Activated CD4-positive, CD25-positive, alpha-beta regulatory T cell treated with anti-CD3 and anti-CD28 coated beads, Interleukin-2, amount 50 U/mL, for 16 hours (primary cell): ENCODE results near the gene MTAP.

Experiments used
- DNase-seq: peaks from one replicate; pipeline ENCODE4 v3.0.0-alpha.2; 2020; ENCODE audit warnings: low read depth, low spot score

Gene MTAP

DNA sequence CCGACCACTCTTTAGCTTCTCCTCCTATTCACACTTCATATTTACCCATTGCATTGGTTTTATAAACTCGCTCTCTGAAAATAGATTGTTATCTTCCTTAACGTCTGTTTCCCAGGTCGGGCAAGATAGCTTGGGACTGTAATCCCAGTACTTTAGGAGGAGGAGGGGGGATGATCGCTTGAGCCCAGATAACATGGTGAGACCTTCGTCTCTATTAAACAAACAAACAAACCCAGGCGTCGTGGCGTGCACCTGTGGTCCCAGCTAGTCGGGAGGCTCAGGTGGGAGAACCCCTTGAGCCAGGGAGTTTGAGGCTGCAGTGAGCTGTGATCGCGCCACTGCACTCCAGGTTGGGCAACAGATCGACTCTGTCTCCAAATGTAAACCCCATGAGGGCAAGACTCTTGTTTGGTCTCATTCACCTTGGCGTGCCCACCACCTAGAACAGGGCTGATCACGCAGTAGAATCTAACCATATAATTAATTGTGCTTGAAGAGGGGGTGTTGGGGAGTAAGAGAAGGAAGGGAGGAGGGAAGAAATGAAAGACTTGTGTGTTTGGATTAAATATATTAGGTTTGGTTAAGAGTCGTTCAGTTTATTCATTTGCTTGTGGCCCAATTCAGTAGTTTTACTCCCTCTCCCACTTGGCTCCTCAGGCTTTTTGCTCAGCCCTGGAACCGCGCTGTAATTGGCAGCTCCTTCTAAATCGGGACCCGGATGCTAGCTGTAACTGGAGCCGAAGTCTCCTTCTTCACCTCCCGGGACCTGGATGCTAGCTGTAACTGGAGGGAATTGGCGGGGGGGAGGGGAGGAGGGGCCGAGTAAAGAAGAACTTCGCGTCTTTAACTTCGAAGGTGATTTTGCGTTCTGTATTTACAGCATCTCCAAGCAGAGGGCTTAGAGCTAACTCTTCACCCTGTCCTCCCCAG, 166.8 kb downstream of the MTAP start:
- DNase-seq, result no peak

DNA sequence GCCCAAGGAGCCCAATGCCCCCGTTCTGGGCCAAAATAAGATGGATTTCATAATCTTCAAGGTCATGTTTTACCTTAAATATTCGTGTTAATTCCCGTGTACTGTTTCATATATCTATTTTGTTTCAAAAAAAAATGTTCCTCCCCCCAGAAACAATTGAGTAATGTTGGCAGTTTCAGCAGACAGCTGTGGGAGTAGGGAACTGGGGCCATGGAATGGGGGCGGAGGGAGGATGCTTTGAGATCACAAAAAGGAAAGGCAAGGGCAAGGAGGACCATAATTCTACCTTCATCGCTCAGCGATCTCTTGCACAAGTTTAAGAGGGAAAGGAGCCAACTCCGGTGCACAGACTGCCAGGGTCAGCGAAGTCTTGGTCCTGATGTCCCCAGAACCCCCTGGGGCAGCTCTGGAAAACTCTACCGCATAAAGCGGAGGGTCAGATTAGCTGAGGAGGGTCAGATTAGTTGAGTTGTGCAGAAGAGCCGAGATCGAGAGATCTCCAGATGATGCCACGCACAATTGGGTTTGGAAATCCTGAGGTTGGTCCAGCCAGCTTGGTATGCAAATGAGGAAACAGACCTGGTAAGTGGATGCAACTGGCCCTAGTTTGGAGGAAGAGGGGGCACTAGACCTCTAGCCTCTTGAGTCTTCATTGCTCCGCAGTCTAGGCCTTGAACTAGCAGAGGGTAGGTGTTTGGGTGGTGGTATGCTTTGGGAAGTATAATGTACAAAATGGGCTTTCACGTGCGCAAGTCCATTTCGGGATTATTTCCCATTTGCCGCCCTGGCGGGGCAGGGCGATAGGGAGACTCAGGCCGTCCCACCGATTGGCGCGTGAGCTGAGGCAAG, 167.7 kb downstream of the MTAP start:
- no peak for DNase-seq

DNA sequence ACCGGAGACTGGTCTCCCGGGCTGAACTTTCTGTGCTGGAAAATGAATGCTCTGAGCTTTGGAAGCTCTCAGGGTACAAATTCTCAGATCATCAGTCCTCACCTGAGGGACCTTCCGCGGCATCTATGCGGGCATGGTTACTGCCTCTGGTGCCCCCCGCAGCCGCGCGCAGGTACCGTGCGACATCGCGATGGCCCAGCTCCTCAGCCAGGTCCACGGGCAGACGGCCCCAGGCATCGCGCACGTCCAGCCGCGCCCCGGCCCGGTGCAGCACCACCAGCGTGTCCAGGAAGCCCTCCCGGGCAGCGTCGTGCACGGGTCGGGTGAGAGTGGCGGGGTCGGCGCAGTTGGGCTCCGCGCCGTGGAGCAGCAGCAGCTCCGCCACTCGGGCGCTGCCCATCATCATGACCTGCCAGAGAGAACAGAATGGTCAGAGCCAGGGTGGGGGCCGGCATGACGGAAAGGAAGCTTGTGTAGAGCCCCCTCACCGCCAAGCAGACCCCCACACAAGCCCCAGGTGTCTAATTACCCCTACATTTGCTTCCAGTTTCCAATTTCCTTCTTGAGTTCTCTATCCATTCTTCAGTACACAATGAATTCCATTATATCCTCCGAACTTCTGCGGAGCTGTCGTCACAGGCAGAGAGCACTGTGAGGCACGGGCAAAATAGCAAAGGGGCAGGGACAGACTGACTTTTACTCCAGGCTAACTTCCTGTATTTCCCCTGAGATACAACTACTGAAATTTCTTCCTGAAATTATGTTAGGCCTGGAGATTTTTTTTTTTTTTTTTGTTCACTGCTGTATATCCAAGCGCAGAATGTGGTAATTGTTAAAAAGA, 168.6 kb downstream of the MTAP start:
- no peak for DNase-seq

DNA sequence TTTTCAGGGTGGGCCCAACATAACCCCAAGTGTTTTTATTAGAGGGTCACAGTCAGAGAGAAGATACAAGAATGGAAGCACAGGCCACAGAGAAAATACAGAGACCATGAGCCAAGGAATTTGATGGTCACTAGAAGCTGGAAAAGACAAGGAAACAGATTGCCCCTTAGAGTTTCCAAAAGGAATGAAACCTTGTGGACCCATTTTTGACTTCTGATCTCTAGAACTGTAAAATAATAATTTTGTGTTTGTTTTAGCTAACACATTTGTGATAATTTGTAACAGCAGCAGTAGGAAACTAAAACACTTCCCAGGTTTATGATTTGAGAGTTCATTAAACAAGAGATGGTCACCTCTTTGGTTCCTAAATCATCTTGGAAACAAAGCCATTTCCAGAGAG, 169.9 kb downstream of the MTAP start:
- DNase-seq, result no peak

DNA sequence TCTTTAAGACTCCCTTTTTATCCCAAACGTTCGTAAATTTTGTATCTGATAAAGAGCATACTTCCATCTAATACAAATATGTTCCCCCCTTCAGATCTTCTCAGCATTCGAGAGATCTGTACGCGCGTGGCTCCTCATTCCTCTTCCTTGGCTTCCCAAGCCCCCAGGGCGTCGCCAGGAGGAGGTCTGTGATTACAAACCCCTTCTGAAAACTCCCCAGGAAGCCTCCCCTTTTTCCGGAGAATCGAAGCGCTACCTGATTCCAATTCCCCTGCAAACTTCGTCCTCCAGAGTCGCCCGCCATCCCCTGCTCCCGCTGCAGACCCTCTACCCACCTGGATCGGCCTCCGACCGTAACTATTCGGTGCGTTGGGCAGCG, 171.9 kb downstream of the MTAP start:
- DNase-seq, result no peak

DNA sequence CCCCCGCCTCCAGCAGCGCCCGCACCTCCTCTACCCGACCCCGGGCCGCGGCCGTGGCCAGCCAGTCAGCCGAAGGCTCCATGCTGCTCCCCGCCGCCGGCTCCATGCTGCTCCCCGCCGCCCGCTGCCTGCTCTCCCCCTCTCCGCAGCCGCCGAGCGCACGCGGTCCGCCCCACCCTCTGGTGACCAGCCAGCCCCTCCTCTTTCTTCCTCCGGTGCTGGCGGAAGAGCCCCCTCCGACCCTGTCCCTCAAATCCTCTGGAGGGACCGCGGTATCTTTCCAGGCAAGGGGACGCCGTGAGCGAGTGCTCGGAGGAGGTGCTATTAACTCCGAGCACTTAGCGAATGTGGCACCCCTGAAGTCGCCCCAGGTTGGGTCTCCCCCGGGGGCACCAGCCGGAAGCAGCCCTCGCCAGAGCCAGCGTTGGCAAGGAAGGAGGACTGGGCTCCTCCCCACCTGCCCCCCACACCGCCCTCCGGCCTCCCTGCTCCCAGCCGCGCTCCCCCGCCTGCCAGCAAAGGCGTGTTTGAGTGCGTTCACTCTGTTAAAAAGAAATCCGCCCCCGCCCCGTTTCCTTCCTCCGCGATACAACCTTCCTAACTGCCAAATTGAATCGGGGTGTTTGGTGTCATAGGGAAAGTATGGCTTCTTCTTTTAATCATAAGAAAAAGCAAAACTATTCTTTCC, 172.4 kb downstream of the MTAP start:
- DNase-seq, result no peak

DNA sequence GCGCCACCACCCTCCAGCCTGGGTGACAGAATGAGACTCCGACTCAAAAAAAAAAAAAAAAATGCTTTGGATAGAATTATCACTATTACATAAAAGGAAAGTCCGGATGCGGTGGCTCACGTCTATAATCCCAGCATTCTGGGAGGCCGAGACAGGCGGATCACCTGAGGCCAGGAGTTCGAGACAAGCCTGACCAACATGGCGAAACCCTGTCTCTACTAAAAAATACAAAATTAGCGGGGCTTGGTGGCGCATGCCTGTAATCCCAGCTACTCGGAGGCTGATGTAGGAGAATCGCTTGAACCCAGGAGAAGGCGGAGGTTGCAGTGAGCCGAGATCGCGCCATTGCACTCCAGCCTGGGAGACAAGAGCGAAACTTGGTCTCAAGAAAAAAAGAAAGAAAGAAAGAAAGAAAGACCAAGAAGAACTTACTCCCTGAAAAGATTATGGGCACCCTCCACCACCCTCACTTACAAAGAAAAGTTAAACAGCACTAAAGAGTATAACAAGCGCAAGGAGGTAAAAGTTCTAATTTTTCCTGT, 174.0 kb downstream of the MTAP start:
- DNase-seq, result no peak

DNA sequence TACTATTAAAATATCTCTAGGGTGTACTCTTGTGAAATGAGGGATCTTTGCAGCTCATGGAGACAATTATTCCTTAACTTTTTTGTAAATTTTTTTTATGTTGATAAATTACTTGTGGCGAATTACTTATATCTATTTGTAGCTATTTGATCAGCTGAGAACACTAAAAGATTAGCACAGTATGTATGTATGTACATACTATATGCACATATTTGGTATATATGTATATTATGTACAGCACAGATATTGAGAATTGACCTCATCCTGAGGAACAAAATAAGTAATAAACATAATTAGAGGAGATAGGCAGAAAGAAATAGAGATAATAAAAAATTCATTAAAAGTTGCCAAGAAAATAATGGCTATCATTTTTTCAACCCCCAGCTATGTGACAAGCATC, 180.0 kb downstream of the MTAP start:
- no peak for DNase-seq

DNA sequence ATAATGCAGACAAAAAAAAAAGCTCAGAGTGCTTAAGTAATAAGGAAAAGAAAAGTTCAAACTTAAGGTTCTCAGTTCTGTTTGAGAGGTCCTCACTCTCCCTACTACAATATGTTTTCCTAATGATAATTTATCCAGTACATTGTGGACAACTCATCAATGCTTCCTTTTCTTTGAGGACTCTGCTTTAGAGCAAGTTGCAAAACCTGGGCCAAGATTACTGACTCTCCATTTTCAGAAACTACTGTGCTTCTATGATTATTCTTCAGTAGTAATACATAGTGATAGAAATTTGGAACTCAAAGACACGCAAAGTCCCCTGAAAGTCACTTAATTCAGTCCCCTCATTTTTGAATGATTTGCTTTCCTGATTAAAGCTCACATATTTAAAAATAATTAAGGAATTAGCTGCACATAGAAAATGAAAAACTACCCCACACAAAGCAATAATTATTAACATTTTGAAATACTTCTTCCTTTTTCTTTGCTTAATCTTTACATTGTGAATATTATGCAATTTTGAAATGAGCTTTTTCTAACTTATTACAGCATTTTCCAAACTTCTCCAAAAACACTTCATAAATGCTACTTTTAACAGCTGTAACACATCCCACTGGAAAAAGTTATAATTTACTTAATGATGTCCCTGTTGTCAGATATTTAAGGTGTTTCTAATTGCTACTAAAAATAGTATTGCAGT, 180.6 kb downstream of the MTAP start:
- no peak for DNase-seq

DNA sequence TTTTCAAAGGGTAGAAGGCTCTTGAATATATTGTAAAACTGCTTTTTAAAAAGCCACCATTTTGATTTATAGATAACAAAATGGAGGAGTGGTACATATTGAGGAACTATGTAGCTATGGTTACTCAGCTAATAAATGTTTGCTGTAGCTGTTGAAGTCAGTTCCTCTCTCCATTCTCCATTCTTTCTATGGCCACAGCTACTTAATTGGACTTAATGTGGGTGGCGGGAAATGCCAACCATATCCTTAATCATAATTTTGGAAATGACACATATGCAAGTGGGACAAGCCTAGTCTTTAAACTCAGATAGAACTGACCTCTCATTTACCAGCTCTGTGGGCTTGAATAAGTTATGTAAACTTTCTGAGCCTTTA, 181.1 kb downstream of the MTAP start:
- DNase-seq, result no peak

DNA sequence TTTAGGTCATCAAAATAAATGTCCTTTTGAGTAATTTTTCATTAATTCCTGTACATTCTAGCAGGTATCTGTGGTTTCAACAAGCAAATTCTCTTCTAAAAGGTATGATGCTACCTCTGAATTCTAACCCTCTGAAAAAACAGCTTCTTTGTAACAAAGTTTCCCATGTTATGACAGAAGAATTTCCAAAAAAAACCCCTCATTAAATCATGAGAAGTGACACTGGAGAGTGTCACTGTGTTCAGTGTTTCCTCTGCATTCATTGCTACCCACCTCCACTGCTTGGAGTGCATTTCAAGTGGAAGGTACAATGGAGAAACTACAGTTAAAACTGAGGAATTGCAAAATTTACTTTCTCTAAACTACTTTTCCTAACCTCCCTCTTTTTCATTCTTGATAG, 181.7 kb downstream of the MTAP start:
- DNase-seq, result no peak

DNA sequence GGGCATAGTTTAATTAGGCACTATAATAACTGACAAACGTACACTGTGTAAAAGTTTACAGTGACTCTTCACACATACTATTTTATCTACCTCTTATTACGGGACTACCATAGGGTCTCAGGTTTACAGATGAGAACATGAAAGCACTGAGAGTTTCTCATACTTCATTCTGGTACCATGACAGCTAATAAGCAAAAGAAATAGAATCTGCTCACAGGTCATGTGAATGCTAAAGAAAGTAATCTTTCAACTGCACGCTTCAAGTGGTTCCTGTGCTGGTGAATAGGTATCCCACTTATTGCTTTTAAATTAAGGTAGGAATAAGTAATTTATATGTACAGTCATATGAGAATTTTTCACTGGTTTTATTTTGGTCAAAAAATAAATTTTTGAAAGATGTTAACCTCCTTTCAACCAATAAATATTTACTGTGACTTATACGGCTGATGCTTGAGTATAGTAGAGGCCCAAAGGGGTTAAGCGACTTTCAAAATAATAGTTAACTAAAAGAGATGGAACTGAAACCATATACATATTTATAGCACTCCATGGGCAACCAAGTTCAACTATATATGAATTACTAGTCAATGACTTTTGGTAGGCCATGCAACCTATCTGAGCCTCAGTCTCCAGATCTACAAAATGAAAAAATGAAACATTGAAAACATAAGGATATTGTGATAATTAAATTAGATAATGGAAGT, 183.7 kb downstream of the MTAP start:
- no peak for DNase-seq
